Measurements from ENCODE around the gene DRD2.
A peak's percentile ranks its signal among the peaks of the same experiment; 100 is the strongest.

The DRD2 gene

DNA sequence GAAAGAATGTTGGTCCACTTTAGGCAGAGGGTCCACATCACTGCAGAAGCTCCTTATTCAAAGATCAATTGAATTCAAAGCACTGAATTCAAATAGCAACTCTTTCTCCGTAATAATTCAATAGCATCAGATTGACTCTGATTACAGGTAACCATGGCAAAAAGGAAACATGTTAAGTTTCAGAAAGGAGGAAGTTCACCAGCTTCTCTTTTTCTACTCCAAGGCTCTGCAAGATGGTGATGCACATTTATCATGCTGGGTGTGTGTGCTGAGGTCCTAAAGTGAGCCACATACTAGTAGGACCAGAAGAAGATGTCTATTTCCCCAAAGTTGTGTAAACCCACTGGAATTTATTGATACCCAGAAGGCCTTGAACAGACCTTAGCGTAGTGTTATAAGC is 18.0 kb upstream of the DRD2 start:
- no peak for DNase-seq
- in situ Hi-C loops (cut with HindIII; ENCODE audit: low pct_ligation_motif_present, low pct_unique_long_range_greater_than_20kb, low sequenced_read_pairs): no loop called here

DNA sequence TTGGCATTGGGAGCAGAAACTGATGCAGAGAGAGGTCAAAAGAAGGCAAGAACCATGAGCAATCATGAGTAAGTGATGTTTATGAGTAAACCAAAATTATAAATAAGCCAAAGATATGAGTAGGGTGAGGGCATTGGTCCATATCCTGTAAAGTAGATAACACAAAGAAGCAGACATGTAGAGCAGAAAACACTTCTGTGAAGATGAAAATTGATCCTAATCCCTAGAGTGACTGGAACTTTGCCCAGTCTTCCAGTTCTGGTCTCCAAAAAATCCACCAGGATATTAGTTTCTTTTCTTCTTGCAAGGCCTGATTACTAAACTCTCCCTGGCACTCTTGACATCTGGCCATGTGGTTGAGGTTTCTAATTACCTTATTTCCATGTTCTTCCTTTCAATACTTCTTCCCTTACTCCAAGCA is 13.7 kb upstream of the DRD2 start:
- in situ Hi-C loops (cut with HindIII; ENCODE audit: low pct_ligation_motif_present, low pct_unique_long_range_greater_than_20kb, low sequenced_read_pairs): no loop called here
- DNase-seq: no peak

DNA sequence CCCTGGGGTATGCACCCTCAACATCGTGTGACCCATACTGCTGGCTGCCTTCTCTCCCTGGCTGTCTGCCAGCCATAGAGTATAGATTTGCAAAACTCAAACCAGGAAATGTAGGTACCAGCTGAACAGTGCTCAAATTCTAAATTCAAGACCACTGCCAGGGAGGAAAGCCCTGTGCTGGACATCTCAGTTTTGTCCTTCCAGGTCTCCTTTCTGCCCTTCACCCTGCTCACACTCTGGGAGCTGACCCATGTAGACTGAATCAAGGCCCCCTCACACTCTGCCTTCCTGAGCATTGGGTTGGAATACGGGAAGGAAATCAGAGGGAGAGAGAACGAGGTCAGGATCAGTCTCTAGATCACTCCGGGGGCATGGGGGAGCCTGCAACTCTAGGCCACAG is 12.4 kb upstream of the DRD2 start:
- in situ Hi-C loops (cut with HindIII; ENCODE audit: low pct_ligation_motif_present, low pct_unique_long_range_greater_than_20kb, low sequenced_read_pairs): no loop called here
- DNase-seq: no peak

DNA sequence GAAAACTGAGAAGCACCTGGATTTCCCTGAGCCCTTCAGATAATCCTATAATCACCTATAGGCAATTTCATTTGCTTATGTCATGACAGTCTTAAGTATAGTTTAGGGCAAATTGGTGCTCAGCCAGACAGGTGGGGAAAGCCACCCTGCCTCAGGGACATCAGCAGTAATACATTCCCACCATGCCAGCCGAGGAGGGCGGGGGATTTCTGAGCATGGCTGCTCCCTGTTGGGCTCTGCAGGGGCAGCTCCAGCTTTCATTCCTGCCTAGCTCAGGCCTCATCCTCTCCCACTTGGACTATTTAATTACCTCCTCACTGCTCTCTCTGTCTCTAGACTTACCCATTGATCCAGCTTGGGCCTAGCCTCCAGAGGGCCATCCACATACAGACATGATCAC is 9.0 kb upstream of the DRD2 start:
- in situ Hi-C loops (cut with HindIII; ENCODE audit: low pct_ligation_motif_present, low pct_unique_long_range_greater_than_20kb, low sequenced_read_pairs): no loop called here

DNA sequence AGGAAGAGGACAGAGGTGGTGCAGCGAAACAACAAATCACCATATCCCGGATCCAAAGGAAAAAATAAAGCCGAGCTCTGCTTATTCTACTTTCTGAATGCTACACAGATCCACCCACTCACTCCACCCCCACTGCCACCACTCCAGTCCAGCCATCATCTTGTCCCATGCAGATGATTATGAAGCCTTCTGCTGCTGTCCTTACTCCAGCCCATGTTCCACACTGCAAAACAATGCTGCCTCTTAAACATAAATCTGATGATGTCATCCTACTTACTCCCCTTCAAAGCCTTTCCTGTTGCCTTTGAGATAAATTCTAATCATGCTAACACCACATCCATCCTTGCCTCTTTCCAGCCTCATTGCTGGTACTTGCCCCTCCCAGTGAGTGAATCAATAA is 6.5 kb upstream of the DRD2 start:
- in situ Hi-C loops (cut with HindIII; ENCODE audit: low pct_ligation_motif_present, low pct_unique_long_range_greater_than_20kb, low sequenced_read_pairs): no loop called here
- no peak for DNase-seq

More for the DNA sequence above, 9.0 kb upstream of the DRD2 start:
- no peak for DNase-seq

DNA sequence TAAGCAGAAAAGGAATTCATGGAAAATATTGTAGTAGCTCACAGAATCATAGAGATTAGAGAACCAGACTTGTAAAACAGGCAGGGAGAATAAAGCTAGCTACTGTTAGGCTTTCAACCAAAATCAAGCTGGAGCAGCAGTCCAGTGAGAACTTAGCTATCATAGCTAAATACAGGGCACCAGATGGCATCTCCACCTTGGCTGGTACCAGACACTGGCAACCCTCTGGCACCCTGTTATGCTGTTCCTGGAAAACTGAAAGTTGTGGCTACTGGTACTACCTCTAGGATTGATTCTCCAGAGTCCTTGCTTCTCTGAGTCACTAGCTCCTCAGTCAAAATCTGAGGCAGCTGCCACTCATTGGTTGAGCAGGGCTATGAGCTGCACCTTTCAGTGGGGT is 6.0 kb upstream of the DRD2 start:
- DNase-seq: no peak
- in situ Hi-C loops (cut with HindIII; ENCODE audit: low pct_ligation_motif_present, low pct_unique_long_range_greater_than_20kb, low sequenced_read_pairs): no loop called here

DNA sequence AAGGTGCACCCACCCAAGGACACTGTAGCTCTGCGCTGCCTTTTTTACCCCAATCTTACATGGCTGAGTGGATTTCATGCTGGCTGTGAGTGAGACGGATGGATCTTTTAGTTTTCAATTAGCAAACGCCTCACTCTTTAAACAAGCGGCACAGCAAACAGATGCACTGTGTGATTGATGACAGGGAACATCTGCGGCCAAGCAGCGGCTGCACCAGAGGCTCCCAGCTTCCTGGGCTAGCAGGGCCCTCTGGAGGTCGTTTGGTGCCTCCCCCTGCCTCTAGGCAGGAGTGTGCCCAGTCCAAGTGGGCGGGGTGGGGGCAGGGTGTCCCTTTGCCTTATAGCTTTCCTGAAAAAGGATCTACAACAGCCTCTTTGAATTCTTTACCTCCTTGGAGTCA is 2.1 kb upstream of the DRD2 start:
- in situ Hi-C loops (cut with HindIII; ENCODE audit: low pct_ligation_motif_present, low pct_unique_long_range_greater_than_20kb, low sequenced_read_pairs): no loop called here
- DNase-seq: no peak

DNA sequence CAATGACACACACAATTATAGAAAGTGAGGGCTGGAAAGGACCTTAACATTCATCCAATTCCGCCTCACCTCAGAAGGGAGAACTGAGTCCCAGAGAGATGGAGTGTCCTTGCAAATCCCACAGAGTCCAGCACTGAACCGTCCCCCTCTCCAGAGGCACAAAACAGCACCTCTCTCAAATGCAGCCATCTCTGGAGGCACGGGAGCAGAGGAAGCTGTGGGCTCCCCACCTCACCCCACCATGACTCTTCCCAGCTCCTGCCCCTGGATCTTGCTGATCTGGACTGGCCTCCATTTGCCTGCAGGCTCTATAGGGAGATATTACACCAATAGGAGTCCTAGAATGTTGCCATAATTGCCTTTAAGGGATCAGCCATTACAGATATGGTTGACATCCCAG is 1.4 kb upstream of the DRD2 start:
- in situ Hi-C loops (cut with HindIII; ENCODE audit: low pct_ligation_motif_present, low pct_unique_long_range_greater_than_20kb, low sequenced_read_pairs): no loop called here
- no peak for DNase-seq

DNA sequence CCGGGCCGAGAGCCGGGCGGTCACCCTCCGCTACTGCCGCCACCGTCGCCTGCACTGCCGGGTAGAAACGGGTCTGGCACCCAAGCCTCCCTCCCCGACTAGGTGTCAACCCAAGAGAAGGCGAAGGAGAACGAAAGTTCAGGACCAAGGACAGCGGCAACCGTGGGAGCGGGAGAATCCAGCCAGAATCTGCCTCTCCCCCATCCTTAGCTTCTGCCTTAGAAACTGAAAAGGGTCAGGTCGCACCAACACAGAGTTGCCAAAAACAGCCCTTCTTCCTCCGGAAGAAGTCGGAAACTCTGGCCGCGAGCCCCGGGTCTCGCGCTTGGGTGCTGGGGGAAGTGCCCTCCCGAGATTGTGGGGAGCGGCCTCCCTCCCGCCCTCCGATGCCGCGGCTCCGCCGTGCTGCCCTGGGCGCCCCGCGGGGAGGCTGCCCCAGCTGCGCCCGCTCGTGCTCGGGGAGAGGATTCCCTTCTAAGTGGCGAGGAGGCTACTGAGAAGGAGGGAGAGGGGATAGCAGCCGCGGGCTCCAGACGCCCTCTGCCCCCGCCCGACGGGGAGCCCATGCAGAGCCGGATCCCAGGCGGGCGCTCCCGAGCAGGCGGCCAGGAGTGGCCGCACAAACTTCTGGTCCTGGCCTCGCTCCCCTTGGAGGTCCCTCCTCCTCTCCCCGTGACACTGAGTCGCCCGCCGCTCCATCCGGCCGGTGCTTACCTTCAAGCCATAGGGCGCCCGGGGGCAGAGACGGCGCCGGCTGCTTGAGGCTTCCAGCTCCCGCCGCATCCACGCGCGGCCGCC is 637 bp downstream of the DRD2 start:
- peak; percentile 75 for DNase-seq

DNA sequence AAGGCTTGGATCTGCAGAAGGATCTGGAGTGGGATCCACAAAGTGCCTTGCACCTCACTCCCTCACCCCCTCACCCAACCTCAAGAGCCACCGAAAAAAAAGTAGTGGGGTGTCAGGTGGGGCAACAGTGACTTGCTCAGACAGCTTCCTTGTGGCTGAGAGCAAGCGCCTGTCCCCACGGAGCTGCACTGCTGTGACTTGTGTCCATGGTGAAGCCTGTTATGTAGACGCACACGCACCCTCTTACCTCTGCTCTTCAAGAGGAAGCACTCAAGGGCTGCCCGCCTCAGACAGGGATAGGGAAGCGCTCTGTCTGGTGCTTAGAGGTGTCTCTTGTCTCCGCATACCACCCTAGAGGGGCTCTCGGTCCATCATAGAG is 1.2 kb downstream of the DRD2 start:
- no peak for DNase-seq
- in situ Hi-C loops (cut with HindIII; ENCODE audit: low pct_ligation_motif_present, low pct_unique_long_range_greater_than_20kb, low sequenced_read_pairs): no loop called here

More for the DNA sequence above, 637 bp downstream of the DRD2 start:
- in situ Hi-C loops (cut with HindIII; ENCODE audit: low pct_ligation_motif_present, low pct_unique_long_range_greater_than_20kb, low sequenced_read_pairs): no loop called here

DNA sequence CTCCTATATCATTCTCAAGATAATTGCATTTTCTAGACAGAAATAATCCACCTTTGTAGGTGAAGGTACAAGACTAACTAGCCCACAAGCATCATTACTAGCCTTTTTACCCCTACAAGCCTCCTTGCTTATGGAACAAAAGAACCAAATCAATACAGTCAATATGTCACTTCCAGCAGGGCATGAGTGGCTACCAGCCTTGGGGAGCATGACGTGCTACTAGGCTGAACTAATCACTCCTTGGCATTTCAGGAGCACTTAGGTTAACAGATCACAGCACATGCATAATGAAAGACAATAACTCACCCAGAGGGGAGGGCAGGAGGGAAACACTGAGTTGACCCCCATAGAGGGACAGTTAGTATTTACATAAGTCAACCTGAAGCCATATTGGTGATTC is 2.7 kb downstream of the DRD2 start:
- DNase-seq: no peak
- in situ Hi-C loops (cut with HindIII; ENCODE audit: low pct_ligation_motif_present, low pct_unique_long_range_greater_than_20kb, low sequenced_read_pairs): no loop called here

DNA sequence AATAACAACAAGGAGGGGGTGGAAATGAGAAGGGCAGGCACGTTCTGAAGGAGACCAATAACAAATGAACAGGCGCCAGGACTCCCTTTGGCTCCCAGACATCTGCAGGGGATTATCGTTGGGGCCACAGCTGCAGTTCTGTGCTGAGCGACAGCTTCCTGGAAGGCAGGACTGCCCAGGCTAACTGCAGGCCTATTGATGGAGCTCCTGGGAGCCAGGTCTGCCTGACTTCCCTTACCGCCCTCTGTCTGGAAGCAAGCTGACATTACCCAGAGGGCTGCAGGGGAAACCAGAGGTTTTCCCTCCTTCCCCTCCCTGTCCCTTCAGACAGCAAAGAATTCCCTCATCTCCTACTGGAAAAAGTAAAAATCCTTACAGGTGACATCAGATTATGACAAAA is 5.0 kb downstream of the DRD2 start:
- no peak for DNase-seq
- in situ Hi-C loops (cut with HindIII; ENCODE audit: low pct_ligation_motif_present, low pct_unique_long_range_greater_than_20kb, low sequenced_read_pairs): no loop called here

DNA sequence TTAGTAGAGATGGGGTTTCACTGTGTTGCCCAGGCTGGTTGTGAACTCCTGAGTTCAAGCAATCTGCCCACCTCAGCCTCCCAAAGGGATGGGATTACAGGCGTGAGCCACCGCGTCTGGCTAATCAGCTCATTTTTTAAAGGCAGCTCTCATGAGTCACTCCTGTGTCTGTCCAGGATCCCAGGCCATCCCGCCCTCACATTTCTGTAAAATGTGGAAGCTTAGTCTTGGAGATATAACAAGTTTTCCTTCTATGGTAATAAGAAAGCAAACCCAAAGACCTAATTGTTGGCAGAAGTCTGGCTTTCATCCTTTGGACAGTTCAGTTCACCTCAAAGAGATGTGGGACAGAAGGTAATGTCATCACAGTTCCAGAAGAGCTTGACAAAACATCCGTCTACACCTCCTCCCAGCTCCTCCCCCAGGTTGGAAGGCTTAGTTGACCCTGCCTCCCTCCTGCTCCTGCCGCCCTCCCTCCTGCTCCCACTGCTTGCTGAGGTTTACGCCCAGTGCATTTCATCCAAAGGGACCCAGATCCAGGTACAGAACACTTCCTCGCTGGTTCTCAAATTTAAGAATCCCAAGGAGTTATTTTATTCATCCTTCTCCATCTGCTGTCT is 6.4 kb downstream of the DRD2 start:
- in situ Hi-C loops (cut with HindIII; ENCODE audit: low pct_ligation_motif_present, low pct_unique_long_range_greater_than_20kb, low sequenced_read_pairs): no loop called here
- no peak for DNase-seq

DNA sequence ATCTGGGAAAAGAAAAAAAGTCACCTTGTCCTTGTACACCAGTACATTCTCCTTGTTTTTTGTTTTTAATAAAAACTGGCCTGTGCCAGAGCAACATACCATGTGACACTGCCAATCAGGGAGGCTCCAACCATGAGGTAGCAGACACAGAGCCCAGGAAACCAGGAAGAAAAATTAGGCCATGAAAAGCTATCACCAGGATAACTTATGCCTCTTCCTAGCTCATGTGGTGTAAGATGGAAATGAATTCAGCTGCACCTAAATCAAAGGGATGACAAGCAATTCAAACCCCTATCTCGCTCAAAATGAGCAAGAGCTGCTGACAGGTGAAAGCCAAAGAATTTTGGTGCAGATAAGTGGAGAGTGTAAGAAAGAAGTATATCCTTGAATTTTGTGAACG is 7.7 kb downstream of the DRD2 start:
- DNase-seq: no peak
- in situ Hi-C loops (cut with HindIII; ENCODE audit: low pct_ligation_motif_present, low pct_unique_long_range_greater_than_20kb, low sequenced_read_pairs): no loop called here

DNA sequence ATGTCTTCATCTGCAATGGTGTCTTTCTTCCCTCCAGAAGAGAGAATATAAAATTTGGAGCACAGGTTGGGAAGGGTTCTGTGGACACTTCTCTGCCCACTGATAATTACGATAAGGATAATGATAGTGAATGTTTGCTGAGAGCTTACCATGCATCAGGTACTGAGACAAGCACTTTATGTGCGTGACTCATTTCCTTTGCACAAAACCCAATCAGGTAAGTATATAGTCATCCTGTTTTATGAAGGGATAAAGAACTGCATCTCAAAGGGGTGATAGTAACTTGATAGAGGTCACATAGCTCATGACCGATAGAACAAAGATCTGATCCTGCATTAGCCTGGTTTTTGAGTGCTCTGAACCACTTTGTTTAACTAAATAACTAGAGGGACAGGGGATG is 9.4 kb downstream of the DRD2 start:
- in situ Hi-C loops (cut with HindIII; ENCODE audit: low pct_ligation_motif_present, low pct_unique_long_range_greater_than_20kb, low sequenced_read_pairs): no loop called here

DNA sequence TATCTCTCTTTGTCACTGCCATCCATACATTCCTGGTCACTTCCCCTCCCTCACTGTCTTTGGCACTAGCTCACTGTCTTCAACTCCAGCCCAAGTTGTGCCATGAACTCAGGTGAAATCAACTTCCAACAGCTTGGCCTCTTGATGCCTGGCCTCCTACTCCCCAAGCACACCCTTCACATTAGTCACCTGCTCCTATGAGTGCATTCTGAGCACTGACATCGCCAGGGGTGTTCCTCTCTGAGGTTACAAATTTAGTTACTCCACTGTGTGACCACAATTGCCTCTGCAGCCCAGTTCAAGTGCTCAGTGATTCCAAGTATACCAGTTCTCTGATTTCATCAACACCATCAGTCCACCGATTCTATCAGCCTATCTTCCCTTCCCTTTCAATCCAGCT is 10.8 kb downstream of the DRD2 start:
- no peak for DNase-seq

More for the DNA sequence above, 9.4 kb downstream of the DRD2 start:
- DNase-seq: no peak

DNA sequence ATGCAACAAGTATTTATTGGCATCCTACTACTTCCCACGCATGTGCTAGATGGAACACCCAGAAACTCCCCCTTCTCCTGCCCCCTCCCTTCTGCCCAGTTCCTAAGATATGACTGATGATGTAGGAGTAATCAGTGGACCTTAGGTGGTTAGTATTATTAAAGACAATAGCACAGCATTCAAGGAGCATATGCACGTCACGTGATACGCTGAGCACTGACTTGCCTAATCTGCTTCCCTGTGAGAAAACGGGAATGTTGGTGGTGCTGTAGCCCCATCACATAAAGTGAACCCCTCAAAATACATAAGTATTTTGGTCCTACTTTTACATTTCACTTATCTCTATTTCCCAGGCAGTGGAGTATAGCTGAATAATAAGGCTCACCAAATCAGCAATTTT is 12.4 kb downstream of the DRD2 start:
- in situ Hi-C loops (cut with HindIII; ENCODE audit: low pct_ligation_motif_present, low pct_unique_long_range_greater_than_20kb, low sequenced_read_pairs): no loop called here
- no peak for DNase-seq

More for the DNA sequence above, 10.8 kb downstream of the DRD2 start:
- in situ Hi-C loops (cut with HindIII; ENCODE audit: low pct_ligation_motif_present, low pct_unique_long_range_greater_than_20kb, low sequenced_read_pairs): no loop called here

DNA sequence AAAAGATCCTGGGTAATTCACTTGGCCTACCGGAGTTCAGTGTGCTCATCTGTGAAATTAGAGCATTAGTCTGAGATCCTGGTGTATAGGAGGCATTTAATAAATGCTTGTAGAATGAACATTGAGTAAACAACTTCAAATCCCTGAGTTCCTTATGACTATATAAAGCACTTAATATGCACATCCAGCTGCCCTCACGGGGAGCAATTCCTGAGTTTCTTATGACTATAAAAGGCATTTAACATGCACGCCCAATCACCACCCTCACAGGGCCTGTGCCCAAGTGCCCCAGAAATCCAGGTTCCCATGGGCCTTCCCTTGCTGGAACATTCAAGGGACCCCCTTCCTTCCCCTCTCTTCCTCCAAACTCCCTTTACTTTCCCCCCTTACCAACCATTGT is 13.6 kb downstream of the DRD2 start:
- DNase-seq: no peak
- in situ Hi-C loops (cut with HindIII; ENCODE audit: low pct_ligation_motif_present, low pct_unique_long_range_greater_than_20kb, low sequenced_read_pairs): no loop called here

DNA sequence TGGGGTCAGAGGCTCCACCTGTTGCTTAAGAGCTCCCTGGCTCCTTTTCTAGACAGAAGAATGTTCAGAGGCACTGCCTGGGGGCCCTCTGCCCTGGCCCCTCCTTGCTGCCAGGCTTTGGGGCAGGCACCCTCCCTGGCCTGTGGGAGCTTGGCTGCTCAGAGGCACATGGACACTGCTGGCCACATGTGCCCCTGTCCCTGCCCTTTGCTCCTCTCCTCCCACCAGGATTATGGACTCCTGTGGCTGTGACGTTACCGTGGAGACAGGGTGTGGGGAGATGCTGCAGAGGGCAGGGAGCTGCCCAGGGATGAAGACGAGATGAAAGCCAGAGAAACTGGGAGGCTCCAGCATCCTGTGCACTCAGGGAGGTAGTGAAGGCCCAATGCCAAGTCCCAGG is 14.7 kb downstream of the DRD2 start:
- in situ Hi-C loops (cut with HindIII; ENCODE audit: low pct_ligation_motif_present, low pct_unique_long_range_greater_than_20kb, low sequenced_read_pairs): no loop called here
- DNase-seq: no peak

DNA sequence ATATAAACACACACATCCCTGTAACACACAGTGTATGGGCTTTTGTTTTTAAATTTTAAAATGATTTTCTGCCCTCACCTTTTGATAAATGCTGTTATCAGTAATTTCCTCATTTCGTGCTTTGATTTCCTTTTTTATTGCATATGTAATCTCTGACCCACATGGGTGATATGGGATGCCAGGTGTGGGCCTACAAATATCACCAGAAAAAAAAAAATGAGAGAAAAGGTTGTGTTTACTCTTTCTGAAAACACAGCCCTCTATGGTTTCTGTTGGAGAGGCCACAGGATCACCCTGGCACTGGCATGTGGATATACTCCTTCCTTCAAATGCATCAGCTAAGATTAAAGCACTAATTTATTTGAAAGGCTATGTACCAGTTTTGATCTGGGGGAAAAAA is 17.0 kb downstream of the DRD2 start:
- DNase-seq: no peak
- in situ Hi-C loops (cut with HindIII; ENCODE audit: low pct_ligation_motif_present, low pct_unique_long_range_greater_than_20kb, low sequenced_read_pairs): no loop called here
